GM23338 (cell line): ENCODE data around the gene ZNRF1.

Source experiments
- CREB1 ChIP-seq: fragments of 250-450 bp; sonication (Bioruptor Pico); IDR thresholded peaks from 2 replicates; pipeline ENCODE4 v1.5.0; 2020; ENCODE audit warnings: low read depth, mild to moderate bottlenecking, moderate library complexity
- CTCF ChIP-seq, 2 experiments: fragments of 200-600 bp in 1 of 2; sonication (generic) in 1 of 2; conservative IDR thresholded peaks; 2 replicates each; pipeline versions ENCODE4 v1.5.1 to v1.6.1; 2016 to 2017; ENCODE audit warnings: antibody characterized with exemption in 2 of 2, low read depth in 2 of 2, mild to moderate bottlenecking in 2 of 2, moderate library complexity in 1 of 2
- JUNB ChIP-seq: IDR thresholded peaks from one replicate; pipeline ENCODE4 v1.6.1; 2016; ENCODE audit warnings: antibody characterized with exemption; ENCODE audit not compliant: unreplicated experiment
- POLR2AphosphoS5 ChIP-seq: IDR thresholded peaks from 2 replicates; pipeline ENCODE4 v1.6.1; 2016; ENCODE audit warnings: antibody characterized with exemption, low read depth

DNA sequence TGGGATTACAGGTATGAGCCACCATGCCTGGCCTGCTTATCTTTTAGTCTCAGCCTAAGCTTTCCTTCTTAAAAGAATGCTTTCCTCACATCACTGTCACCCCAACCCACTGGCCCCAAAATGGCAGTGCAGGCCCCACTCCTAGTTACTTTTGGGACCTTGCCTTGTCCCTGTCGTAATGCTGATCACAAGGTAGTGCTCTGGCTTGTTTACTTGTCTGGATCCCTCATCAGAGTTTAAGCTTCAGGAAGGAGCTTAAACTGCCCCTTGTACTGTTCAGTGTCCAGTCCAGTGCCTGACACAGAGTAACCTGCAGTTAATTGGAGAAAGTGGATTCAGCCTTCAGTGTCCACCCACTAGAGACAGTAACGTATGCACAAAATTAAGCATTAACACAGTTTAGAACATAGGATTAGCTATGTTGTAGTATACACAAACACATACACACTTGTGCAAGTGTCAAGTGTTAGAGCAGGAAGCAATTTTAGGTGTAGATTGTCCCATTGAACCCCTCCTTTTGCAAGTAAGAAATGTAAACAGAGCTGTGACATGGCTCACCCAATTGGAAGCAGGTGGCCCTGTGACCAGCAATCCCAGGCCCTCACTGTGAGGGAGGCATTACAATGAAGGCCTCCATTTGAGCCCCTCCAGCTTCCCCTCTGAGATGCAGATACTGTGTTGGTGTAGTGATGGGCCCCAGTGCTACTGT, 73.6 kb downstream of the ZNRF1 start:
- TF ChIP-seq CTCF (conservative IDR thresholded peaks at IDR 0.05; ENCODE audit: low read depth in 2 of 2) (no peak), CREB1 (CRISPR knock-in tag) (no peak), JUNB (no peak), POLR2AphosphoS5 (no peak)
